Measurements from ENCODE around the gene KCNJ6. TPM values are rescaled to one million over a fixed set of nuclear protein-coding genes. Genes with fewer than 3 reads are reported as not detected.

Gene KCNJ6
- total and polyA plus RNA-seq, 10 of the 15 experiments (the other 5 are each of a cell fraction or from before 2014, with no cell fraction given): 0.03 to 0.07 (median 0.04) TPM; not detected in 7

DNA sequence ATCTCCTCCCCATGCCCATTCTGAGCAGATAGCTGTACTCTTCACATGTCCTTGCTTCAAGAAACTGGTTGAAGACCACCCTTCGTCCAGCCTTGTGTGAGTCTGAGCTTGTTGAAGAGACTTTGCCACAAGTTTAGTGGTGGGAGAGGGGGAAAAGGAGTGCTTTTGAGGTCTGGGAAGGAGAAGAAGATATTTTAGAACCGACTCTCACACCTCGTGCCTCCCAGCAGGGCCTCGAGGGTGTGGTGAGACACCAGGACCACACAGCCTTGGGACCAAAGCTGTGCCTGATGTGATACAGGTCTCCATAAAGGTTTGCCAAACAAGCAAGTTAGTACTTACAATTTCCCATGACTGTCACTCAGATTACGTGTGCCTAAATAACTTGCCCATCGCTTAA is 347.8 kb downstream of the KCNJ6 start:
- Histone ChIP-seq H3K4me2 (ENCODE audit: control insufficient read depth, insufficient read depth) (no peak overlapping the region), H3K9ac (ENCODE audit: control insufficient read depth, insufficient read depth, low read length) (no peak overlapping the region), H3K79me2 (ENCODE audit: control insufficient read depth, insufficient read depth, low read length) (peaks cover under 1% of the 10 kb centered on the region; the same call in 1 of the 2 replicates), H2AFZ (ENCODE audit: control insufficient read depth, low read depth, low read length) (no peak overlapping the region), H3K27me3 (replicated peaks in 1 of 2; ENCODE audit: control insufficient read depth in 2 of 2, insufficient read depth in 2 of 2, low read length in 1 of 2) (no peaks in the 10 kb centered on the region), H3K9me3 (replicated peaks; ENCODE audit: control insufficient read depth, insufficient read depth, low read length) (no peaks in the 10 kb centered on the region; the same call in 2 of the 3 replicates), H3K4me3 (no peak overlapping the region), H3K27ac (ENCODE audit: control insufficient read depth, insufficient read depth) (no peak overlapping the region), H4K20me1 (ENCODE audit: control insufficient read depth, insufficient read depth) (no peaks in the 10 kb centered on the region), H3K36me3 (ENCODE audit: control insufficient read depth in 2 of 2, insufficient read depth in 2 of 2, low read length in 1 of 2) (no peaks in the 10 kb centered on the region), H3K4me1 (ENCODE audit: control insufficient read depth, insufficient read depth, low read length) (peaks cover 10% of the 10 kb centered on the region)
- RAD21 ChIA-PET (ENCODE audit: unreplicated experiment): no interaction called here
- in situ Hi-C loops (cut with MboI) (no loop called here), intact Hi-C loops (cut with micrococcal nuclease; ENCODE audit: unreplicated experiment) (no loop called here)
- POLR2A ChIA-PET: no interaction called here
- 45% methylated on average over 6 of the region's 6 CpGs for WGBS (ENCODE audit: insufficient coverage, insufficient replicate concordance, low lambda C conversion rate, missing lambda C conversion rate)
- ATAC-seq: no peak
- SMC1A ChIA-PET (ENCODE audit: uncharacterized antibody, unreplicated experiment): interaction anchor here (1.1 kb wide), 1 partner anchor 19 kb away, joined by 3 read pairs; no protein-coding TSS in a partner anchor
- no TSS peak for BruUV-seq (replicated peaks)
- CTCF ChIA-PET: interaction anchor here (1.6 to 1.9 kb wide), 2 partner anchors 11 to 105 kb away, joined by 4 to 5 read pairs; no protein-coding TSS in a partner anchor
- DNase-seq (ENCODE audit: low read depth, low spot score): no peak
- TF ChIP-seq HDAC2 (IDR thresholded peaks at IDR 0.05) (no peak), HCFC1 (IDR thresholded peaks at IDR 0.05; ENCODE audit: low read length) (no peak), STAT1 (conservative IDR thresholded peaks at IDR 0.05) (no peak), JUND (IDR thresholded peaks at IDR 0.05; ENCODE audit: low read depth, low read length) (no peak)
- no peak for FAIRE-seq

DNA sequence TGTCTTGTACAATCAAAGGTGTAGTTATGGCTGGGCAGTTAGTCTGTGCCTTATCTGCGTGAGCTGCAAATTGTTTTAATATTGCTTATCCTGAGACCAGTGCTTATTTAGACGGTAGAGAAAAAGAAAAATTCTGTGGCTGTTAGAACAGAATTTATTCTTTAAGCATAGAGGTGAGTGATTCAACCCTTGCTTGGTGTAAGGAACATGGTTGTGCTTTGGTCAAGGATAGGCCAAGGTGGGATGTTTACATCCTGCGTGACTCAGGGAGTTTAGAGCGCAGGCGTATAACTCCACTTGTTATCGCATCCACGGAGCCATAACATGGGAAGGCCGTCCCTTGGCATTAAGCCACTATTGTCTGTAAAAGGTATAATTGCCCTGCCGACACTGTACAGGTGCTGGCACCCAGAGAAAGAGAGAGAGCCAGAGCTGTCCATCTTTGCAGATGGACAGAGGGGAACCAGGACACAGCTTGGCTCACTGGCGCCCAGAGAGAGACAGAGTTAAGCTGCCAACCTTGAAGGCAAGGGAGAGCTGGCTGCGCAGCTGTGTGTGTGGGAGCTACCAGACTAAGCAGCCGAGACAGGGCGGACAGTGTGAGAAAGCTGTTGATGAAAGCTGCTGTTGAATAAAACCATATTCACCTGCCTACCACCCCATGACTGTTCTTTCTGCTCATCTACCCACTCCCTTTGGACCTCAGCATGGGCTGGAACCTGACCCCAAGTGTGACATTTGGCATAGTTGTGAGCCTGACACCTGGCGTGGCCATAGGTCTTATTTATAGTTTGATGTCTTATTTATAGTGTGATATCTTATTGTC is 349.3 kb downstream of the KCNJ6 start:
- ChIA-PET SMC1A (ENCODE audit: uncharacterized antibody, unreplicated experiment) (interaction anchor here (0.6 to 1.0 kb wide), 3 partner anchors 10 to 1950 kb away, joined by 3 to 4 read pairs (median 3); no protein-coding TSS in a partner anchor), CTCF (interaction anchor here (0.6 to 1.6 kb wide), 2 partner anchors 71 to 107 kb away, joined by 3 to 4 read pairs; no protein-coding TSS in a partner anchor), RAD21 (ENCODE audit: unreplicated experiment) (interaction anchor here (0.8 kb wide), 1 partner anchor 10 kb away, joined by 3 read pairs; no protein-coding TSS in a partner anchor), POLR2A (interaction anchor here (0.7 to 0.8 kb wide), 4 partner anchors 11 to 181 kb away, joined by 3 to 6 read pairs (median 4); no protein-coding TSS in a partner anchor)
- Histone ChIP-seq H3K27me3 (replicated peaks in 1 of 2; ENCODE audit: control insufficient read depth in 2 of 2, insufficient read depth in 2 of 2, low read length in 1 of 2) (no peaks in the 10 kb centered on the region), H3K4me2 (ENCODE audit: control insufficient read depth, insufficient read depth) (no peak overlapping the region), H3K9ac (ENCODE audit: control insufficient read depth, insufficient read depth, low read length) (no peak overlapping the region), H3K4me3 (no peak overlapping the region), H3K79me2 (ENCODE audit: control insufficient read depth, insufficient read depth, low read length) (peaks cover 6% of the 10 kb centered on the region; the same call in 1 of the 2 replicates), H3K9me3 (replicated peaks; ENCODE audit: control insufficient read depth, insufficient read depth, low read length) (no peaks in the 10 kb centered on the region; the same call in 2 of the 3 replicates), H4K20me1 (ENCODE audit: control insufficient read depth, insufficient read depth) (no peaks in the 10 kb centered on the region), H2AFZ (ENCODE audit: control insufficient read depth, low read depth, low read length) (no peak overlapping the region), H3K36me3 (ENCODE audit: control insufficient read depth in 2 of 2, insufficient read depth in 2 of 2, low read length in 1 of 2) (no peaks in the 10 kb centered on the region), H3K4me1 (ENCODE audit: control insufficient read depth, insufficient read depth, low read length) (peaks cover 17% of the 10 kb centered on the region), H3K27ac (ENCODE audit: control insufficient read depth, insufficient read depth) (no peak overlapping the region)
- ATAC-seq (no peak), FAIRE-seq (no peak), DNase-seq (ENCODE audit: low read depth, low spot score) (no peak)
- WGBS (ENCODE audit: insufficient coverage, insufficient replicate concordance, low lambda C conversion rate, missing lambda C conversion rate): 86% methylated on average over 14 of the region's 14 CpGs
- BruUV-seq (replicated peaks): no TSS peak
- intact Hi-C loops (cut with micrococcal nuclease; ENCODE audit: unreplicated experiment): no loop called here
- in situ Hi-C loops (cut with MboI): no loop called here
- TF ChIP-seq, protein P1, sequence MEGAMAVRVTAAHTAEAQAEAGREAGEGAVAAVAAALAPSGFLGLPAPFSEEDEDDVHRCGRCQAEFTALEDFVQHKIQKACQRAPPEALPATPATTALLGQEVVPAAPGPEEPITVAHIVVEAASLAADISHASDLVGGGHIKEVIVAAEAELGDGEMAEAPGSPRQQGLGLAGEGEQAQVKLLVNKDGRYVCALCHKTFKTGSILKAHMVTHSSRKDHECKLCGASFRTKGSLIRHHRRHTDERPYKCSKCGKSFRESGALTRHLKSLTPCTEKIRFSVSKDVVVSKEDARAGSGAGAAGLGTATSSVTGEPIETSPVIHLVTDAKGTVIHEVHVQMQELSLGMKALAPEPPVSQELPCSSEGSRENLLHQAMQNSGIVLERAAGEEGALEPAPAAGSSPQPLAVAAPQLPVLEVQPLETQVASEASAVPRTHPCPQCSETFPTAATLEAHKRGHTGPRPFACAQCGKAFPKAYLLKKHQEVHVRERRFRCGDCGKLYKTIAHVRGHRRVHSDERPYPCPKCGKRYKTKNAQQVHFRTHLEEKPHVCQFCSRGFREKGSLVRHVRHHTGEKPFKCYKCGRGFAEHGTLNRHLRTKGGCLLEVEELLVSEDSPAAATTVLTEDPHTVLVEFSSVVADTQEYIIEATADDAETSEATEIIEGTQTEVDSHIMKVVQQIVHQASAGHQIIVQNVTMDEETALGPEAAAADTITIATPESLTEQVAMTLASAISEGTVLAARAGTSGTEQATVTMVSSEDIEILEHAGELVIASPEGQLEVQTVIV (IDR thresholded peaks at IDR 0.05; ENCODE audit: borderline replicate concordance, partially characterized antibody): no peak
- no peak for TF ChIP-seq SREBF2 (IDR thresholded peaks at IDR 0.05; ENCODE audit: low read length)
- TF ChIP-seq, protein P2, sequence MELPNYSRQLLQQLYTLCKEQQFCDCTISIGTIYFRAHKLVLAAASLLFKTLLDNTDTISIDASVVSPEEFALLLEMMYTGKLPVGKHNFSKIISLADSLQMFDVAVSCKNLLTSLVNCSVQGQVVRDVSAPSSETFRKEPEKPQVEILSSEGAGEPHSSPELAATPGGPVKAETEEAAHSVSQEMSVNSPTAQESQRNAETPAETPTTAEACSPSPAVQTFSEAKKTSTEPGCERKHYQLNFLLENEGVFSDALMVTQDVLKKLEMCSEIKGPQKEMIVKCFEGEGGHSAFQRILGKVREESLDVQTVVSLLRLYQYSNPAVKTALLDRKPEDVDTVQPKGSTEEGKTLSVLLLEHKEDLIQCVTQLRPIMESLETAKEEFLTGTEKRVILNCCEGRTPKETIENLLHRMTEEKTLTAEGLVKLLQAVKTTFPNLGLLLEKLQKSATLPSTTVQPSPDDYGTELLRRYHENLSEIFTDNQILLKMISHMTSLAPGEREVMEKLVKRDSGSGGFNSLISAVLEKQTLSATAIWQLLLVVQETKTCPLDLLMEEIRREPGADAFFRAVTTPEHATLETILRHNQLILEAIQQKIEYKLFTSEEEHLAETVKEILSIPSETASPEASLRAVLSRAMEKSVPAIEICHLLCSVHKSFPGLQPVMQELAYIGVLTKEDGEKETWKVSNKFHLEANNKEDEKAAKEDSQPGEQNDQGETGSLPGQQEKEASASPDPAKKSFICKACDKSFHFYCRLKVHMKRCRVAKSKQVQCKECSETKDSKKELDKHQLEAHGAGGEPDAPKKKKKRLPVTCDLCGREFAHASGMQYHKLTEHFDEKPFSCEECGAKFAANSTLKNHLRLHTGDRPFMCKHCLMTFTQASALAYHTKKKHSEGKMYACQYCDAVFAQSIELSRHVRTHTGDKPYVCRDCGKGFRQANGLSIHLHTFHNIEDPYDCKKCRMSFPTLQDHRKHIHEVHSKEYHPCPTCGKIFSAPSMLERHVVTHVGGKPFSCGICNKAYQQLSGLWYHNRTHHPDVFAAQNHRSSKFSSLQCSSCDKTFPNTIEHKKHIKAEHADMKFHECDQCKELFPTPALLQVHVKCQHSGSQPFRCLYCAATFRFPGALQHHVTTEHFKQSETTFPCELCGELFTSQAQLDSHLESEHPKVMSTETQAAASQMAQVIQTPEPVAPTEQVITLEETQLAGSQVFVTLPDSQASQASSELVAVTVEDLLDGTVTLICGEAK (IDR thresholded peaks at IDR 0.05; ENCODE audit: borderline replicate concordance): no peak
- TF ChIP-seq MEF2B (IDR thresholded peaks at IDR 0.05; ENCODE audit: partially characterized antibody, poor library complexity, severe bottlenecking): no peak
- no peak for TF ChIP-seq DPF2 (IDR thresholded peaks at IDR 0.05)

Measured in GM12878 (cell line).